Esophagus squamous epithelium (tissue), 4 donors: Measurements from ENCODE around the gene DAB2IP.

Source experiments
- CTCF ChIP-seq, 6 experiments: fragments of 450-650 bp in 4 of 6; fragments of 200-600 bp in 2 of 6; sonication (generic) in 2 of 6; IDR thresholded peaks; one replicate each; pipeline ENCODE4 v1.5.1; 2016 to 2019; ENCODE audit warnings: antibody characterized with exemption in 6 of 6, mild to moderate bottlenecking in 4 of 6, moderate library complexity in 4 of 6
- POLR2A ChIP-seq, 4 donors: fragments of 450-650 bp; IDR thresholded peaks; one replicate each; pipeline ENCODE4 v1.6.1; 2017; ENCODE audit warnings: antibody characterized with exemption in 4 of 4, mild to moderate bottlenecking in 4 of 4, moderate library complexity in 3 of 4

- TF ChIP-seq CTCF (IDR thresholded peaks at IDR 0.05) (no peak), POLR2A (IDR thresholded peaks at IDR 0.05) (no peak)
Measured at GRCh38 chr9:121822093-121823085, 171.0 kb downstream of the DAB2IP start.
